Measurements from ENCODE around the gene ALOXE3. TPM values are rescaled to one million over a fixed set of nuclear protein-coding genes. Genes with fewer than 3 reads are reported as not detected.
A peak's percentile ranks its signal among the peaks of the same experiment; 100 is the strongest.

The ALOXE3 gene
- total and polyA plus RNA-seq, 4 experiments from 2014 or later: 0.20 to 0.33 (median 0.32) TPM; not detected in 1

GRCh38 chr17:8105957-8106398, 12.3 kb downstream of the ALOXE3 start:
- ChIA-PET POLR2A (ENCODE audit: partially characterized antibody) (no interaction called here), CTCF (ENCODE audit: partially characterized antibody) (interaction anchor here (1.1 to 9.3 kb wide), 7 partner anchors 13 to 46 kb away, joined by 4 to 178 read pairs (median 9); partner anchors contain the start of gene ALOXE3)
- H3K4me1 ChIP-seq (ENCODE audit: insufficient read depth, low read length): peaks cover 5% of the 10 kb centered on the region
- Mint-ChIP-seq H3K4me1 (peaks cover 0 to 5% (median 2%) of the 10 kb centered on the region in 4 donors), H3K36me3 (no peaks in the 10 kb centered on the region), H3K27me3 (no peaks in the 10 kb centered on the region), H3K27ac (peak overlapping the region in 1 of 7 donors; percentile 88), H3K9me3 (no peaks in the 10 kb centered on the region), H3K4me3 (peak overlapping the region in 1 of 8 donors; percentile 26)
- intact Hi-C loops (cut with micrococcal nuclease): no loop called here
- H3K4me3 ChIP-seq (ENCODE audit: low read length in 2 of 2): no peak overlapping the region
- no peak for DNase-seq
- no peaks in the 10 kb centered on the region for H3K9me3 ChIP-seq (ENCODE audit: control insufficient read depth in 1 of 2, low read length in 2 of 2)
- H3K36me3 ChIP-seq (ENCODE audit: insufficient read depth, low read length): no peaks in the 10 kb centered on the region
- H3K27me3 ChIP-seq (ENCODE audit: insufficient read depth, low read length): no peaks in the 10 kb centered on the region
- no peak overlapping the region for H3K27ac ChIP-seq (ENCODE audit: low read depth, low read length)

GRCh38 chr17:8104911-8105310, 13.4 kb downstream of the ALOXE3 start:
- ChIA-PET POLR2A (ENCODE audit: partially characterized antibody) (interaction anchor here (1.6 kb wide), 1 partner anchor 14 kb away, joined by 6 read pairs; the partner anchor contains the start of gene ALOXE3), CTCF (ENCODE audit: partially characterized antibody) (interaction anchor here (1.1 to 9.3 kb wide), 8 partner anchors 13 to 64 kb away, joined by 3 to 178 read pairs (median 4); partner anchors contain the start of gene ALOXE3)
- no peak overlapping the region for H3K4me3 Mint-ChIP-seq
- Histone ChIP-seq H3K9me3 (ENCODE audit: control insufficient read depth in 1 of 2, low read length in 2 of 2) (no peaks in the 10 kb centered on the region), H3K27ac (ENCODE audit: low read depth, low read length) (no peak overlapping the region), H3K4me1 (ENCODE audit: insufficient read depth, low read length) (peaks cover 3% of the 10 kb centered on the region), H3K36me3 (ENCODE audit: insufficient read depth, low read length) (no peaks in the 10 kb centered on the region), H3K4me3 (ENCODE audit: low read length in 2 of 2) (no peak overlapping the region), H3K27me3 (ENCODE audit: insufficient read depth, low read length) (no peaks in the 10 kb centered on the region)
- DNase-seq: no peak
- H3K36me3 Mint-ChIP-seq: no peaks in the 10 kb centered on the region
- no peak overlapping the region for H3K27ac Mint-ChIP-seq
- intact Hi-C loops (cut with micrococcal nuclease): no loop called here
- no peaks in the 10 kb centered on the region for H3K27me3 Mint-ChIP-seq
- peaks cover 0 to 1% (median 0%) of the 10 kb centered on the region in 4 donors for H3K4me1 Mint-ChIP-seq
- no peaks in the 10 kb centered on the region for H3K9me3 Mint-ChIP-seq

GRCh38 chr17:8103549-8103948, 14.8 kb downstream of the ALOXE3 start:
- Mint-ChIP-seq H3K27ac (no peak overlapping the region), H3K4me3 (no peak overlapping the region), H3K27me3 (no peaks in the 10 kb centered on the region), H3K9me3 (no peaks in the 10 kb centered on the region), H3K36me3 (no peaks in the 10 kb centered on the region), H3K4me1 (peaks cover 0 to 1% (median 0%) of the 10 kb centered on the region in 4 donors)
- Histone ChIP-seq H3K4me3 (ENCODE audit: low read length in 2 of 2) (no peak overlapping the region), H3K27me3 (ENCODE audit: insufficient read depth, low read length) (no peaks in the 10 kb centered on the region), H3K9me3 (ENCODE audit: control insufficient read depth in 1 of 2, low read length in 2 of 2) (no peaks in the 10 kb centered on the region), H3K27ac (ENCODE audit: low read depth, low read length) (no peak overlapping the region), H3K36me3 (ENCODE audit: insufficient read depth, low read length) (no peaks in the 10 kb centered on the region), H3K4me1 (ENCODE audit: insufficient read depth, low read length) (no peaks in the 10 kb centered on the region)
- intact Hi-C loops (cut with micrococcal nuclease): no loop called here
- ChIA-PET POLR2A (ENCODE audit: partially characterized antibody) (interaction anchor here (1.2 to 1.6 kb wide), 3 partner anchors 9 to 15 kb away, joined by 3 to 6 read pairs (median 3); partner anchors contain the start of gene ALOXE3), CTCF (ENCODE audit: partially characterized antibody) (interaction anchor here (1.2 to 9.3 kb wide), 5 partner anchors 11 to 43 kb away, joined by 4 to 178 read pairs (median 7); partner anchors contain the start of gene ALOXE3)
- no peak for DNase-seq

GRCh38 chr17:8101721-8102120, 16.6 kb downstream of the ALOXE3 start:
- H3K9me3 Mint-ChIP-seq: no peaks in the 10 kb centered on the region
- Histone ChIP-seq H3K27me3 (ENCODE audit: insufficient read depth, low read length) (no peaks in the 10 kb centered on the region), H3K27ac (ENCODE audit: low read depth, low read length) (no peak overlapping the region), H3K4me3 (ENCODE audit: low read length in 2 of 2) (no peak overlapping the region), H3K4me1 (ENCODE audit: insufficient read depth, low read length) (no peaks in the 10 kb centered on the region), H3K36me3 (ENCODE audit: insufficient read depth, low read length) (no peaks in the 10 kb centered on the region), H3K9me3 (ENCODE audit: control insufficient read depth in 1 of 2, low read length in 2 of 2) (no peaks in the 10 kb centered on the region)
- H3K36me3 Mint-ChIP-seq: no peaks in the 10 kb centered on the region
- DNase-seq: no peak
- POLR2A ChIA-PET (ENCODE audit: partially characterized antibody): no interaction called here
- no peaks in the 10 kb centered on the region for H3K27me3 Mint-ChIP-seq
- intact Hi-C loops (cut with micrococcal nuclease): no loop called here
- no peaks in the 10 kb centered on the region for H3K4me1 Mint-ChIP-seq
- H3K4me3 Mint-ChIP-seq: no peak overlapping the region
- CTCF ChIA-PET (ENCODE audit: partially characterized antibody): interaction anchor here (0.5 to 2.8 kb wide), 7 partner anchors 8 to 123 kb away, joined by 3 to 18 read pairs (median 4); partner anchors contain the start of gene ALOXE3
- peak overlapping the region in 1 of 7 donors; percentile 36 for H3K27ac Mint-ChIP-seq

- Histone ChIP-seq H3K27me3 (ENCODE audit: insufficient read depth, low read length) (no peaks in the 10 kb centered on the region), H3K9me3 (ENCODE audit: control insufficient read depth in 1 of 2, low read length in 2 of 2) (no peaks in the 10 kb centered on the region), H3K27ac (ENCODE audit: low read depth, low read length) (no peak overlapping the region), H3K4me3 (ENCODE audit: low read length in 2 of 2) (no peak overlapping the region), H3K36me3 (ENCODE audit: insufficient read depth, low read length) (no peaks in the 10 kb centered on the region), H3K4me1 (ENCODE audit: insufficient read depth, low read length) (no peaks in the 10 kb centered on the region)
- CTCF ChIA-PET (ENCODE audit: partially characterized antibody): interaction anchor here (0.9 to 2.8 kb wide), 5 partner anchors 9 to 39 kb away, joined by 3 to 18 read pairs (median 6); partner anchors contain the start of gene ALOXE3
- POLR2A ChIA-PET (ENCODE audit: partially characterized antibody): no interaction called here
- intact Hi-C loops (cut with micrococcal nuclease): no loop called here
- H3K4me1 Mint-ChIP-seq: no peaks in the 10 kb centered on the region
- no peak for DNase-seq
- H3K27me3 Mint-ChIP-seq: no peaks in the 10 kb centered on the region
- no peaks in the 10 kb centered on the region for H3K9me3 Mint-ChIP-seq
- peak overlapping the region in 1 of 7 donors; percentile 12 for H3K27ac Mint-ChIP-seq
- H3K36me3 Mint-ChIP-seq: no peaks in the 10 kb centered on the region
- no peak overlapping the region for H3K4me3 Mint-ChIP-seq
These were observed 17.6 kb downstream of the ALOXE3 start for GRCh38 chr17:8100763-8101162.

- H3K9me3 ChIP-seq (ENCODE audit: control insufficient read depth in 1 of 2, low read length in 2 of 2): no peaks in the 10 kb centered on the region
- H3K4me3 Mint-ChIP-seq: no peak overlapping the region
- H3K27ac Mint-ChIP-seq: no peak overlapping the region
- H3K27ac ChIP-seq (ENCODE audit: low read depth, low read length): no peak overlapping the region
- H3K27me3 ChIP-seq (ENCODE audit: insufficient read depth, low read length): no peaks in the 10 kb centered on the region
- no peak overlapping the region for H3K4me3 ChIP-seq (ENCODE audit: low read length in 2 of 2)
- ChIA-PET CTCF (ENCODE audit: partially characterized antibody) (interaction anchor here (1.7 to 2.8 kb wide), 2 partner anchors 10 to 39 kb away, joined by 6 to 18 read pairs; no protein-coding TSS in a partner anchor), POLR2A (ENCODE audit: partially characterized antibody) (no interaction called here)
- intact Hi-C loops (cut with micrococcal nuclease): no loop called here
- no peak for DNase-seq
- H3K9me3 Mint-ChIP-seq: no peaks in the 10 kb centered on the region
- H3K36me3 Mint-ChIP-seq: no peaks in the 10 kb centered on the region
- peaks cover 0 to 3% (median 2%) of the 10 kb centered on the region in 4 donors for H3K4me1 Mint-ChIP-seq
- H3K36me3 ChIP-seq (ENCODE audit: insufficient read depth, low read length): no peaks in the 10 kb centered on the region
- no peaks in the 10 kb centered on the region for H3K27me3 Mint-ChIP-seq
- H3K4me1 ChIP-seq (ENCODE audit: insufficient read depth, low read length): no peaks in the 10 kb centered on the region
These were observed 18.2 kb downstream of the ALOXE3 start for GRCh38 chr17:8100111-8100510.

- ChIA-PET POLR2A (ENCODE audit: partially characterized antibody) (no interaction called here), CTCF (ENCODE audit: partially characterized antibody) (interaction anchor here (0.9 to 1.0 kb wide), 3 partner anchors 14 to 36 kb away, joined by 3 to 5 read pairs (median 3); partner anchors contain the start of gene ALOXE3)
- no peaks in the 10 kb centered on the region for H3K9me3 ChIP-seq (ENCODE audit: control insufficient read depth in 1 of 2, low read length in 2 of 2)
- no peak for DNase-seq
- Mint-ChIP-seq H3K4me1 (peaks cover 5 to 16% (median 12%) of the 10 kb centered on the region in 4 donors), H3K27ac (no peak overlapping the region), H3K4me3 (no peak overlapping the region), H3K27me3 (peaks cover 3% of the 10 kb centered on the region in 2 donors), H3K36me3 (no peaks in the 10 kb centered on the region), H3K9me3 (peaks cover 0 to 4% (median 0%) of the 10 kb centered on the region in 8 donors)
- H3K4me3 ChIP-seq (ENCODE audit: low read length in 2 of 2): no peak overlapping the region
- no peak overlapping the region for H3K27ac ChIP-seq (ENCODE audit: low read depth, low read length)
- no peaks in the 10 kb centered on the region for H3K27me3 ChIP-seq (ENCODE audit: insufficient read depth, low read length)
- H3K4me1 ChIP-seq (ENCODE audit: insufficient read depth, low read length): peaks cover 12% of the 10 kb centered on the region
- H3K36me3 ChIP-seq (ENCODE audit: insufficient read depth, low read length): no peaks in the 10 kb centered on the region
- intact Hi-C loops (cut with micrococcal nuclease): no loop called here
These were observed 21.8 kb downstream of the ALOXE3 start for GRCh38 chr17:8096541-8096940.

Data from CD4-positive, alpha-beta memory T cell (primary cell).